Stomach (tissue), 4 donors: ENCODE results near the gene ADGRG2.

Source experiments
- CTCF ChIP-seq, 7 experiments: fragments of 450-650 bp in 4 of 7; fragments of 200-600 bp in 3 of 7; sonication (generic) in 3 of 7; IDR thresholded peaks; one replicate each; pipeline ENCODE4 v1.5.1; 2016 to 2019; ENCODE audit warnings: antibody characterized with exemption in 7 of 7, control low read depth in 2 of 7, mild to moderate bottlenecking in 1 of 7
- EP300 ChIP-seq: sonication (generic); formaldehyde crosslinking; IDR thresholded peaks from one replicate; pipeline ENCODE4 v1.6.1; 2017; ENCODE audit warnings: antibody characterized with exemption
- POLR2A ChIP-seq, 4 donors: fragments of 450-650 bp; IDR thresholded peaks; one replicate each; pipeline ENCODE4 v1.6.1; 2016; ENCODE audit warnings: antibody characterized with exemption in 4 of 4, control low read depth in 2 of 4, mild to moderate bottlenecking in 1 of 4, moderate library complexity in 1 of 4

- TF ChIP-seq CTCF (IDR thresholded peaks at IDR 0.05) (no peak), POLR2A (IDR thresholded peaks at IDR 0.05) (no peak), EP300 (no peak)
These were observed 165.8 kb downstream of the ADGRG2 start for GRCh38 chrX:18956303-18957032.
